SU-DHL-6 (cell line): ENCODE data around the gene TMEM240.

Experiments used
- H2AFZ ChIP-seq: fragments of 200-600 bp; sonication (generic); 2 replicates; pipeline ENCODE4 v1.6.1; 2014; ENCODE audit warnings: low read depth, mild to moderate bottlenecking, moderate library complexity, mixed read lengths, antibody characterized with exemption, low read length; ENCODE audit not compliant: severe bottlenecking
- H3F3A ChIP-seq: fragments of 200-600 bp; shearing (Covaris generic); 2 replicates; pipeline ENCODE4 v1.6.0; 2016; ENCODE audit warnings: antibody characterized with exemption, mild to moderate bottlenecking; ENCODE audit not compliant: insufficient read depth
- H3K27ac ChIP-seq: fragments of 200-600 bp; sonication (generic); 2 replicates; pipeline ENCODE4 v1.5.1; 2016; ENCODE audit warnings: low read depth, mild to moderate bottlenecking, low read length, moderate library complexity, mixed read lengths
- H3K27me3 ChIP-seq: fragments of 200-600 bp; sonication (generic), shearing (Covaris generic); 2 replicates; pipeline ENCODE4 v1.6.0; 2014; ENCODE audit warnings: mild to moderate bottlenecking, low read length
- H3K36me3 ChIP-seq: fragments of 200-600 bp; sonication (generic); 2 replicates; pipeline ENCODE4 v1.6.1; 2014; ENCODE audit warnings: mild to moderate bottlenecking, low read length, mixed read lengths
- H3K4me2 ChIP-seq: fragments of 300-600, 200-600 bp; shearing (Covaris generic), sonication (generic); 2 replicates; pipeline ENCODE4 v1.6.0; 2014; ENCODE audit warnings: low read length, low read depth, mild to moderate bottlenecking; ENCODE audit not compliant: poor library complexity, severe bottlenecking
- H3K4me3 ChIP-seq: fragments of 200-600 bp; sonication (generic); 2 replicates; pipeline ENCODE4 v1.5.1; 2014; ENCODE audit warnings: antibody characterized with exemption, low read length, mild to moderate bottlenecking, mixed read lengths; ENCODE audit not compliant: insufficient read depth, poor library complexity, severe bottlenecking
- H3K79me2 ChIP-seq: fragments of 200-600 bp; sonication (generic); 2 replicates; pipeline ENCODE4 v1.6.1; 2014; ENCODE audit warnings: mild to moderate bottlenecking, low read length, moderate library complexity; ENCODE audit not compliant: insufficient read depth
- H3K9ac ChIP-seq: fragments of 200-600 bp; sonication (generic); 2 replicates; pipeline ENCODE4 v1.7.0; 2014; ENCODE audit warnings: mild to moderate bottlenecking, low read length
- H3K9me2 ChIP-seq: fragments of 200-600 bp; sonication (generic); replicated peaks from 2 replicates; pipeline ENCODE4 v1.6.1; 2014; ENCODE audit warnings: low read length; ENCODE audit not compliant: insufficient read depth
- H3K9me3 ChIP-seq: fragments of 200-600 bp; sonication (generic); 2 replicates; pipeline ENCODE4 v1.6.1; 2014; ENCODE audit warnings: low read length, mixed read lengths; ENCODE audit not compliant: insufficient read depth
- H4K20me1 ChIP-seq: fragments of 200-600 bp; sonication (generic); 2 replicates; pipeline ENCODE4 v1.6.1; 2014; ENCODE audit warnings: low read depth, mild to moderate bottlenecking, antibody characterized with exemption, low read length, moderate library complexity, mixed read lengths
- EZH2phosphoT487 ChIP-seq: fragments of 200-600 bp; sonication (generic), shearing (Covaris generic); conservative IDR thresholded peaks from 2 replicates; pipeline ENCODE4 v1.6.1; 2018; ENCODE audit warnings: mild to moderate bottlenecking, antibody characterized with exemption, low read length, moderate library complexity, mixed read lengths
- TF ChIP-seq, protein P1 (sequence below): fragments of 200-600 bp; sonication (generic); IDR thresholded peaks from one replicate; pipeline ENCODE4 v1.5.1; 2017; ENCODE audit warnings: antibody characterized with exemption, mild to moderate bottlenecking, low read length, moderate library complexity; ENCODE audit not compliant: insufficient read depth, poor library complexity, severe bottlenecking

TMEM240 gene

DNA sequence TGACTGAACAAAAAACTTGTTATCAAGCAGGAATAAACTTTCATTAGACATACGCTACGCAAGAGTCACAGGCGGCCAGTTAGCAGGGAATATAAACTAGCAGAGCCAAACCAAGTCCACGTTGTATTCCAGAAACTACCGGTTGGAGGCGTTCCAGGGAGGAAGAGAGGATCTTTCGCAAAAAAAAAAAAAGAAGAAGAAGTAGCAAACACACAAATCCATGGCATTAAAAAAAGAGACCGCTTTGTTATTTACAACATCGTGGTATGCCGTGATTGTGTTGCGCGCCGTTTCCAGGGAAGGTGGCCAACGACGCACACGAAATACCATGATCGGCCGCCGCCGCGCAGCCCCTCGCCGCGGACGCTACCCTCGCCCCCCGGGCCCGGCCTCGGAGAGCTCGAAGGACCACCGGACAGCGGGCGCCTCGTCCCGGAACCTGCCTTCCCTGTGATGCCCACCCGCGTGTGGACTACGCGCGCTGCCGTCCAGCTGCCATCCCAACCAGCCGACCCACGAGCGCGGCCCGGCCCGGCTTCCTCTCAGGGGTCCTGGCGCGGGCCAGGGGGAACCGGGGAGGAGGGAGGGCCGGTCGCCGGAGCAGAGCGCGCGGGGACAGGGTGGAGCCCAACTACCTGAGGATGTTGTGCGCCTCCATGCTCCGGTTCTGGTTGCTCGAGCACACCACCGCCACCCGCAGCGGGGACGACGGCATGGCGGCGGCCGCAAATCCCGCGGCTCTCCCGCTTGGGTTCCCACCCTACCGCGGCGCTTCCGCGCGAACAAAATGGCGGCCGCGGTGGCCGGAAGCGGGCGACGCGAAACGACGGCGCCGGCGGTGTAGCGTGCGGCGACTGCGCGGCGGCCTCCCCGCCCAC is 33.7 kb upstream of the TMEM240 start:
- Histone ChIP-seq H3K4me3 (peak overlapping the region; percentile 95), H3K36me3 (no peaks in the 10 kb centered on the region), H3K4me2 (peak overlapping the region; percentile 93), H3K27ac (peak overlapping the region; percentile 61), H3K27me3 (no peaks in the 10 kb centered on the region), H2AFZ (peak overlapping the region; percentile 68), H4K20me1 (peaks cover 16% of the 10 kb centered on the region), H3K9me2 (no peaks in the 10 kb centered on the region), H3F3A (no peaks in the 10 kb centered on the region), H3K79me2 (peaks cover 52% of the 10 kb centered on the region), H3K9ac (peak overlapping the region; percentile 100), H3K9me3 (no peaks in the 10 kb centered on the region)
- no peak for TF ChIP-seq EZH2phosphoT487
- TF ChIP-seq, protein P1, sequence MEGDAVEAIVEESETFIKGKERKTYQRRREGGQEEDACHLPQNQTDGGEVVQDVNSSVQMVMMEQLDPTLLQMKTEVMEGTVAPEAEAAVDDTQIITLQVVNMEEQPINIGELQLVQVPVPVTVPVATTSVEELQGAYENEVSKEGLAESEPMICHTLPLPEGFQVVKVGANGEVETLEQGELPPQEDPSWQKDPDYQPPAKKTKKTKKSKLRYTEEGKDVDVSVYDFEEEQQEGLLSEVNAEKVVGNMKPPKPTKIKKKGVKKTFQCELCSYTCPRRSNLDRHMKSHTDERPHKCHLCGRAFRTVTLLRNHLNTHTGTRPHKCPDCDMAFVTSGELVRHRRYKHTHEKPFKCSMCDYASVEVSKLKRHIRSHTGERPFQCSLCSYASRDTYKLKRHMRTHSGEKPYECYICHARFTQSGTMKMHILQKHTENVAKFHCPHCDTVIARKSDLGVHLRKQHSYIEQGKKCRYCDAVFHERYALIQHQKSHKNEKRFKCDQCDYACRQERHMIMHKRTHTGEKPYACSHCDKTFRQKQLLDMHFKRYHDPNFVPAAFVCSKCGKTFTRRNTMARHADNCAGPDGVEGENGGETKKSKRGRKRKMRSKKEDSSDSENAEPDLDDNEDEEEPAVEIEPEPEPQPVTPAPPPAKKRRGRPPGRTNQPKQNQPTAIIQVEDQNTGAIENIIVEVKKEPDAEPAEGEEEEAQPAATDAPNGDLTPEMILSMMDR: no peak

DNA sequence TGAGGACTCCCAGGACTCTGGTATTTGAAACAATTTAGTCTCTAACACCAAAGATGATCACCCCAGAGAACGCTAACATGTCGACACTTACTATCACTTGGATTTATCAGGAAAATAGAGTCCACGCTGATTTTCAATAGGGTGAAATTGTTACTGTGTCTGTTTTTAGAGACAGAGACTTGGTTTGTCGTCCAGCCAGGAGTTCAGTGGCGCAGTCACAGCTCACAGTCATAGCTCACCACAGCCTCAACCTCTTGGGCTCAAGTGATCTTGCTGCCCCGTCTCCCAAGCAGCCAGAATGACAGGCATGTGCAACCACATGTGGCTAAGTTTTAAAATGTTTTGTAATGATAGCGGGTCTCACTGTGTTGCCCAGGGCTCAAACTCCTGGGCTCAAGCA is 28.9 kb upstream of the TMEM240 start:
- H2AFZ ChIP-seq: no peak overlapping the region
- H3K27me3 ChIP-seq: no peaks in the 10 kb centered on the region
- peaks cover 98% of the 10 kb centered on the region for H3K79me2 ChIP-seq
- H3K4me3 ChIP-seq: no peak overlapping the region
- H3K9me3 ChIP-seq: no peaks in the 10 kb centered on the region
- H3K36me3 ChIP-seq: no peaks in the 10 kb centered on the region; the same call in 1 of the 2 replicates
- TF ChIP-seq EZH2phosphoT487: no peak
- TF ChIP-seq, protein P1: no peak
- H3K9me2 ChIP-seq: no peaks in the 10 kb centered on the region
- no peak overlapping the region for H3K9ac ChIP-seq
- no peak overlapping the region for H3K27ac ChIP-seq
- H4K20me1 ChIP-seq: peaks cover 29% of the 10 kb centered on the region
- no peak overlapping the region for H3K4me2 ChIP-seq
- no peaks in the 10 kb centered on the region for H3F3A ChIP-seq

- Histone ChIP-seq H3K4me2 (no peak overlapping the region), H3K79me2 (peaks cover 84% of the 10 kb centered on the region), H3F3A (no peaks in the 10 kb centered on the region), H3K36me3 (no peaks in the 10 kb centered on the region; the same call in 1 of the 2 replicates), H4K20me1 (peaks cover 25% of the 10 kb centered on the region), H3K27ac (no peak overlapping the region), H3K9me3 (no peaks in the 10 kb centered on the region), H2AFZ (no peak overlapping the region), H3K9ac (no peak overlapping the region), H3K4me3 (no peak overlapping the region), H3K27me3 (no peaks in the 10 kb centered on the region), H3K9me2 (no peaks in the 10 kb centered on the region)
- TF ChIP-seq, protein P1: no peak
- no peak for TF ChIP-seq EZH2phosphoT487
These were observed 27.5 kb upstream of the TMEM240 start for GRCh38 chr1:1567891-1568291.
